Measurements from ENCODE around the gene DPYSL4. TPM values are rescaled to one million over a fixed set of nuclear protein-coding genes. Genes with fewer than 3 reads are reported as not detected.

Gene DPYSL4
- total RNA-seq, 2 donors from 2014 or later: 3.4 to 4.1 TPM

DNA sequence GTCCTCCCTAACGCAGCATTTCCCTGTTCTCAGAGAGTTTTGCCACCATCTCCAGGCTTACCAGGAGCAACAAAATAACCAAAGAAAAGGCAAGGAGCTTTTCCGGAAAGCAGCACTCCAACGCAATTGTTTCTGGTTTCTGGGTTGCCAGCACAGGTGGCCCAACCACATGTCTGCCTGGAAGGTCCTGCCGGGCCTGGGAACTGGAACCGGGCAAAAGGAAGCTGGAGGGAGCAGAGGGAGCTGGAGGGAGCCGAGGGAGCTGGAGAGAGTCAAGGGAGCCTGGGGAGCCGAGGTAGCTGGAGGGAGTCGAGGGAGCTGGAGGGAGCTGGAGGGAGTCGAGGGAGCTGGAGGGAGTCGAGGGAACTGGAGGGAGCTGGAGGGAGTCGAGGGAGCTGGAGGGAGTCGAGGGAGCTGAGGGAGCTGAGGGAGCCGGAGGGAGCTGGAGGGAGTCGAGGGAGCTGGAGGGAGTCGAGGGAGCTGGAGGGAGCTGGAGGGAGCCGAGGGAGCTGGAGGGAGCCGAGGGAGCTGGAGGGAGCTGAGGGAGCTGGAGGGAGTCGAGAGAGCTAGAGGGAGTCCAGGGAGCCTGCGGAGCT lies 66.4 kb downstream of the DPYSL4 start:
- TF ChIP-seq, protein P1, sequence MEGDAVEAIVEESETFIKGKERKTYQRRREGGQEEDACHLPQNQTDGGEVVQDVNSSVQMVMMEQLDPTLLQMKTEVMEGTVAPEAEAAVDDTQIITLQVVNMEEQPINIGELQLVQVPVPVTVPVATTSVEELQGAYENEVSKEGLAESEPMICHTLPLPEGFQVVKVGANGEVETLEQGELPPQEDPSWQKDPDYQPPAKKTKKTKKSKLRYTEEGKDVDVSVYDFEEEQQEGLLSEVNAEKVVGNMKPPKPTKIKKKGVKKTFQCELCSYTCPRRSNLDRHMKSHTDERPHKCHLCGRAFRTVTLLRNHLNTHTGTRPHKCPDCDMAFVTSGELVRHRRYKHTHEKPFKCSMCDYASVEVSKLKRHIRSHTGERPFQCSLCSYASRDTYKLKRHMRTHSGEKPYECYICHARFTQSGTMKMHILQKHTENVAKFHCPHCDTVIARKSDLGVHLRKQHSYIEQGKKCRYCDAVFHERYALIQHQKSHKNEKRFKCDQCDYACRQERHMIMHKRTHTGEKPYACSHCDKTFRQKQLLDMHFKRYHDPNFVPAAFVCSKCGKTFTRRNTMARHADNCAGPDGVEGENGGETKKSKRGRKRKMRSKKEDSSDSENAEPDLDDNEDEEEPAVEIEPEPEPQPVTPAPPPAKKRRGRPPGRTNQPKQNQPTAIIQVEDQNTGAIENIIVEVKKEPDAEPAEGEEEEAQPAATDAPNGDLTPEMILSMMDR (IDR thresholded peaks at IDR 0.05): no peak
- H3K9me3 ChIP-seq: no peaks in the 10 kb centered on the region
- H3K4me1 ChIP-seq: no peaks in the 10 kb centered on the region
- no peak overlapping the region for H3K27ac ChIP-seq
- H3K36me3 ChIP-seq: no peaks in the 10 kb centered on the region
- DNase-seq (ENCODE audit: low spot score): no peak
- H3K4me3 ChIP-seq: no peak overlapping the region
- no peaks in the 10 kb centered on the region for H3K27me3 ChIP-seq

DNA sequence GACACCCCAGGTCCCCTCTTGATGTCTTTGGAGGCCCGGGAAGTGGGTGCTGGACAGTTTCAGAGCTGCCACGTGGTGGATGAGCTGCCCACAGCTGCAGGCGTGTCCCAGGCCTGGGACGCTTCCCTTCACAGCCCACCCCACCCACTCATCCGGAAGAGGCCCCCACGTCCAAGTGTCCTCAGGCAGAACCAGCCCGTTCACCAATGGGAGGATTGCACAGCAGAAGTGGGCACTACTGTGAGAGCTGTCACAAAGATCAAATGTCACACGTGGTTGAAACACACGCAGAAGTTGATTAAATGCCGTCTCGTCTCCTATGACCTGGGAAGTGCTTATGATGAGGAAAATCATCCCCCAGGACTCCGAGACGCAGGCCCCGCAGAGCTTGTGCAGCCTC lies 68.1 kb downstream of the DPYSL4 start:
- no peak for DNase-seq (ENCODE audit: low spot score)
- Histone ChIP-seq H3K27ac (no peak overlapping the region), H3K4me1 (no peaks in the 10 kb centered on the region), H3K36me3 (no peaks in the 10 kb centered on the region), H3K9me3 (no peaks in the 10 kb centered on the region), H3K4me3 (no peak overlapping the region), H3K27me3 (no peaks in the 10 kb centered on the region)
- TF ChIP-seq, protein P1 (IDR thresholded peaks at IDR 0.05): no peak

Other genes starting within 250 kb of the DPYSL4 start
- gene BNIP3, start 205.0 kb upstream of the DPYSL4 start, total RNA-seq: 100 to 1,000 TPM; 187 to 189 TPM
- under 1 TPM; 0.20 to 0.44 TPM for gene JAKMIP3, start 121.0 kb upstream of the DPYSL4 start, total RNA-seq
- 1 to 10 TPM; 2.6 to 3.7 TPM for gene STK32C, start 121.0 kb downstream of the DPYSL4 start, total RNA-seq
- gene LRRC27, start 145.2 kb downstream of the DPYSL4 start, total RNA-seq: 1 to 10 TPM; 2.6 to 4.6 TPM
- gene PWWP2B, start 210.3 kb downstream of the DPYSL4 start, total RNA-seq: 1 to 10 TPM; 7.7 to 8.1 TPM